SK-N-SH (cell line): ENCODE measurements around the gene LSG1.

Source experiments
- CTCF ChIP-seq: fragments of 200-600 bp; sonication (generic); IDR thresholded peaks from 2 replicates; pipeline ENCODE4 v1.6.1; 2017; ENCODE audit warnings: antibody characterized with exemption, mild to moderate bottlenecking, moderate library complexity
- ELF1 ChIP-seq: IDR thresholded peaks from 2 replicates; pipeline ENCODE4 v1.4.0; 2012
- EP300 ChIP-seq, 2 experiments: IDR thresholded peaks; 2 replicates each; pipeline versions ENCODE4 v1.4.0 to v1.6.1; 2012; ENCODE audit warnings: borderline replicate concordance in 1 of 2, low read depth in 1 of 2, low read length in 1 of 2
- GATA2 ChIP-seq: sonication (generic); formaldehyde crosslinking; IDR thresholded peaks from 2 replicates; pipeline ENCODE4 v1.5.0; 2020; ENCODE audit warnings: mild to moderate bottlenecking, missing genetic modification reagents
- POLR2AphosphoS5 ChIP-seq: IDR thresholded peaks from 2 replicates; pipeline ENCODE4 v1.6.1; 2012; ENCODE audit warnings: low read depth, low read length
- TF ChIP-seq, protein P1 (sequence below): IDR thresholded peaks from 2 replicates; pipeline ENCODE4 v1.4.0; 2012; ENCODE audit warnings: low read depth, borderline replicate concordance

DNA sequence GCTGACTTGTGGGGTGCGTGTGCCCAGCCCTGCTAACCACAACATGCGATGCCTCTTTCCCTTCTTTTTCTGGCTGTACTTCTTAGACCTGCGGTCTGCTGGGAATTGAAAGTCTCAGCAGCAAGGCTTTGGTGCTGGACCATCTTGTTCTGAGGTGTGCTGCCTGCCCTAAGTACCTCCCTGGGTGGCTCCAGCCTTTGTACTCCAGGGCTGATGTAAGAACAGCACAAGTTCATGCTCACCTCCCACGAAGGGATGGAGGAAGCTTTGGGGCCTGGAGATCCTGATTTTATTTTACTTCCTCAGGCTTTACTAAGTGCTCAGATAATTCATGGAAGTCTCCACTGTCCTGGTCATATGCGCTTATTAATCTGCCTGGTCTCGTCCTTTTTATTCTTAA, 42.6 kb upstream of the LSG1 start:
- TF ChIP-seq GATA2 (CRISPR knock-in tag) (no peak), CTCF (no peak), EP300 (IDR thresholded peaks at IDR 0.05; ENCODE audit: borderline replicate concordance in 1 of 2, low read depth in 1 of 2, low read length in 1 of 2) (no peak), POLR2AphosphoS5 (no peak), ELF1 (no peak)
- TF ChIP-seq, protein P1, sequence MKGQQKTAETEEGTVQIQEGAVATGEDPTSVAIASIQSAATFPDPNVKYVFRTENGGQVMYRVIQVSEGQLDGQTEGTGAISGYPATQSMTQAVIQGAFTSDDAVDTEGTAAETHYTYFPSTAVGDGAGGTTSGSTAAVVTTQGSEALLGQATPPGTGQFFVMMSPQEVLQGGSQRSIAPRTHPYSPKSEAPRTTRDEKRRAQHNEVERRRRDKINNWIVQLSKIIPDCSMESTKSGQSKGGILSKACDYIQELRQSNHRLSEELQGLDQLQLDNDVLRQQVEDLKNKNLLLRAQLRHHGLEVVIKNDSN, result no peak
